ENCODE measurements around the gene CAPZB. TPM values are rescaled to one million over a fixed set of nuclear protein-coding genes. Genes with fewer than 3 reads are reported as not detected.

Gene CAPZB
- total and polyA plus RNA-seq, 2 donors (not counting 3 experiments of a cell fraction or from before 2014, with no cell fraction given), result 196 to 347 TPM

GRCh38 chr1:19435181-19435580 lies 50.2 kb downstream of the CAPZB start:
- H3K27ac ChIP-seq (ENCODE audit: insufficient read depth, low read depth, low read length), result no peak overlapping the region
- CTCF ChIA-PET, result interaction anchor here (0.6 to 1.2 kb wide), 5 partner anchors 44 to 219 kb away, joined by 3 to 7 read pairs (median 3); no protein-coding TSS in a partner anchor
- BruUV-seq (replicated peaks), result no TSS peak
- H3K9me3 ChIP-seq (replicated peaks; ENCODE audit: control insufficient read depth, insufficient read depth, low read length), result no peaks in the 10 kb centered on the region
- no peak for TF ChIP-seq POLR2AphosphoS5 (IDR thresholded peaks at IDR 0.05; ENCODE audit: insufficient read depth, low read depth, low read length)
- no peak for TF ChIP-seq EZH2 (IDR thresholded peaks at IDR 0.05; ENCODE audit: borderline replicate concordance, low read depth, low read length, severe bottlenecking)
- TF ChIP-seq MYC (IDR thresholded peaks at IDR 0.05; ENCODE audit: low read depth, low read length), result no peak
- TF ChIP-seq, protein P1, sequence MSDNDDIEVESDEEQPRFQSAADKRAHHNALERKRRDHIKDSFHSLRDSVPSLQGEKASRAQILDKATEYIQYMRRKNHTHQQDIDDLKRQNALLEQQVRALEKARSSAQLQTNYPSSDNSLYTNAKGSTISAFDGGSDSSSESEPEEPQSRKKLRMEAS (IDR thresholded peaks at IDR 0.05; ENCODE audit: insufficient read depth, insufficient read length), result no peak
- TF ChIP-seq, protein P2, sequence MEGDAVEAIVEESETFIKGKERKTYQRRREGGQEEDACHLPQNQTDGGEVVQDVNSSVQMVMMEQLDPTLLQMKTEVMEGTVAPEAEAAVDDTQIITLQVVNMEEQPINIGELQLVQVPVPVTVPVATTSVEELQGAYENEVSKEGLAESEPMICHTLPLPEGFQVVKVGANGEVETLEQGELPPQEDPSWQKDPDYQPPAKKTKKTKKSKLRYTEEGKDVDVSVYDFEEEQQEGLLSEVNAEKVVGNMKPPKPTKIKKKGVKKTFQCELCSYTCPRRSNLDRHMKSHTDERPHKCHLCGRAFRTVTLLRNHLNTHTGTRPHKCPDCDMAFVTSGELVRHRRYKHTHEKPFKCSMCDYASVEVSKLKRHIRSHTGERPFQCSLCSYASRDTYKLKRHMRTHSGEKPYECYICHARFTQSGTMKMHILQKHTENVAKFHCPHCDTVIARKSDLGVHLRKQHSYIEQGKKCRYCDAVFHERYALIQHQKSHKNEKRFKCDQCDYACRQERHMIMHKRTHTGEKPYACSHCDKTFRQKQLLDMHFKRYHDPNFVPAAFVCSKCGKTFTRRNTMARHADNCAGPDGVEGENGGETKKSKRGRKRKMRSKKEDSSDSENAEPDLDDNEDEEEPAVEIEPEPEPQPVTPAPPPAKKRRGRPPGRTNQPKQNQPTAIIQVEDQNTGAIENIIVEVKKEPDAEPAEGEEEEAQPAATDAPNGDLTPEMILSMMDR (IDR thresholded peaks at IDR 0.05; ENCODE audit: extremely low read depth in 1 of 2, insufficient read depth in 1 of 2, low read depth in 1 of 2, low read length in 2 of 2), result no peak
- TF ChIP-seq JUN (IDR thresholded peaks at IDR 0.05; ENCODE audit: borderline replicate concordance, insufficient read depth, insufficient read length, low read depth), result no peak
- TF ChIP-seq POLR2A (IDR thresholded peaks at IDR 0.05; ENCODE audit: low read depth, low read length), result no peak
- no peak for TF ChIP-seq GATA2 (IDR thresholded peaks at IDR 0.05; ENCODE audit: insufficient read depth, insufficient read length, low read depth, low read length)
- no peak for TF ChIP-seq FOS (IDR thresholded peaks at IDR 0.05; ENCODE audit: borderline replicate concordance, insufficient read depth, low read length)
- H3K27me3 ChIP-seq (ENCODE audit: control insufficient read depth in 2 of 2, insufficient read depth in 2 of 2, low read length in 2 of 2), result no peaks in the 10 kb centered on the region
- POLR2A ChIA-PET, result no interaction called here
- intact Hi-C loops (cut with micrococcal nuclease), result loop anchor here (5.0 kb wide), 1 partner anchor 147 kb away; no protein-coding TSS in a partner anchor
- no peak overlapping the region for H3K4me2 ChIP-seq (ENCODE audit: insufficient read depth, low read length)
- H3K4me1 ChIP-seq (ENCODE audit: control insufficient read depth, extremely low read depth, insufficient read depth, low read length), result peaks cover 44% of the 10 kb centered on the region
- dilution Hi-C loops (cut with MboI; ENCODE audit: extremely low pct_ligation_motif_present, low sequenced_read_pairs), result no loop called here
- H3K79me2 ChIP-seq (ENCODE audit: control insufficient read depth, insufficient read depth, low read length), result peaks cover 85% of the 10 kb centered on the region
- H2AFZ ChIP-seq (ENCODE audit: low read depth, low read length), result no peak overlapping the region
- H3K9me1 ChIP-seq (replicated peaks; ENCODE audit: control insufficient read depth, extremely low read depth, insufficient read depth, low read length), result no peaks in the 10 kb centered on the region
- FAIRE-seq, result no peak
- no peak overlapping the region for H3K4me3 ChIP-seq (replicated peaks in 1 of 3; ENCODE audit: insufficient read depth in 1 of 3, low read depth in 1 of 3, low read length in 3 of 3)
- H3K36me3 ChIP-seq (ENCODE audit: control insufficient read depth in 2 of 2, extremely low read depth in 1 of 2, insufficient read depth in 2 of 2, low read length in 2 of 2), result no peaks in the 10 kb centered on the region
- H3K9ac ChIP-seq (replicated peaks; ENCODE audit: extremely low read depth, insufficient read depth, low read length), result no peak overlapping the region
- DNase-seq (ENCODE audit: low read depth, low spot score), result peak; percentile 48
- H4K20me1 ChIP-seq (replicated peaks; ENCODE audit: control insufficient read depth, extremely low read depth, insufficient read depth, low read length), result peaks cover 2% of the 10 kb centered on the region
